Stimulated activated CD4-positive, alpha-beta T cell treated with anti-CD3 and anti-CD28 coated beads, Interleukin-4, amount 100 ng/mL, for 4 hours (primary cell): ENCODE data around the gene CES2.
"Not testable (repeated sequence)": the region's sequence is repeated elsewhere in the genome, so short reads cannot be mapped to it uniquely, and the experiment has no call there.

Experiments used
- DNase-seq, 2 experiments: peaks; one replicate each; pipeline ENCODE4 v3.0.0-alpha.2; 2020

Gene CES2

GRCh38 chr16:66934839-66935313 lies 440 bp upstream of the CES2 start:
- DNase-seq, result not testable (repeated sequence)

GRCh38 chr16:66936462-66936861 lies 1.1 kb downstream of the CES2 start:
- DNase-seq, result no peak

- DNase-seq, result no peak
Measured at GRCh38 chr16:66936889-66937554, 1.7 kb downstream of the CES2 start.

GRCh38 chr16:66937725-66938337 lies 2.5 kb downstream of the CES2 start:
- no peak for DNase-seq

- DNase-seq, result no peak
Measured at GRCh38 chr16:66939366-66939765, 4.0 kb downstream of the CES2 start.

GRCh38 chr16:66940236-66940635 lies 4.9 kb downstream of the CES2 start:
- DNase-seq, result no peak

GRCh38 chr16:66942981-66943380 lies 7.7 kb downstream of the CES2 start:
- DNase-seq, result no peak

GRCh38 chr16:66943426-66944053 lies 8.2 kb downstream of the CES2 start:
- no peak for DNase-seq

GRCh38 chr16:66944054-66944441 lies 8.7 kb downstream of the CES2 start:
- DNase-seq, result no peak

GRCh38 chr16:66944971-66945370 lies 9.7 kb downstream of the CES2 start:
- DNase-seq, result not testable (repeated sequence)

GRCh38 chr16:66945939-66946338 lies 10.6 kb downstream of the CES2 start:
- no peak for DNase-seq

GRCh38 chr16:66946541-66946940 lies 11.2 kb downstream of the CES2 start:
- DNase-seq, result no peak

- no peak for DNase-seq
Measured at GRCh38 chr16:66946974-66947301, 11.6 kb downstream of the CES2 start.

GRCh38 chr16:66947302-66948065 lies 12.2 kb downstream of the CES2 start:
- peak; percentile 75 to 76 for DNase-seq

- DNase-seq, result no peak
Measured at GRCh38 chr16:66948134-66948836, 13.0 kb downstream of the CES2 start.

GRCh38 chr16:66948837-66949225 lies 13.5 kb downstream of the CES2 start:
- no peak for DNase-seq

- no peak for DNase-seq
Measured at GRCh38 chr16:66949472-66949871, 14.2 kb downstream of the CES2 start.

- DNase-seq, result no peak
Measured at GRCh38 chr16:66950437-66950836, 15.1 kb downstream of the CES2 start.

- no peak for DNase-seq
Measured at GRCh38 chr16:66950971-66951790, 15.9 kb downstream of the CES2 start.

- DNase-seq, result no peak
Measured at GRCh38 chr16:66952430-66953110, 17.3 kb downstream of the CES2 start.

GRCh38 chr16:66953462-66954096 lies 18.3 kb downstream of the CES2 start:
- DNase-seq, result no peak
